Natural killer cell (primary cell): ENCODE data around the gene CNKSR2. TPM values are rescaled to one million over a fixed set of nuclear protein-coding genes. Genes with fewer than 3 reads are reported as not detected.

Source experiments
- ATAC-seq, 3 donors: fragments of 150-1000 bp in 2 of 3; fragments of 200-7000 bp in 1 of 3; cut with Tn5 transposase; 1 replicate in 1 of 3; 2 replicates in 2 of 3; pipeline ENCODE4 v1.10.0; 2021; ENCODE audit warnings: mild to moderate bottlenecking in 2 of 3, moderate library complexity in 2 of 3
- DNase-seq, 2 donors: peaks; one replicate each; pipeline versions ENCODE4 v3.0.0 to v3.0.0-alpha.2; 2013 to 2021; ENCODE audit warnings: mixed read lengths in 1 of 2
- H3K27ac ChIP-seq: one replicate; pipeline ENCODE4 v1.5.1; 2013; ENCODE audit warnings: mild to moderate bottlenecking, low read length
- H3K27me3 ChIP-seq: one replicate; pipeline ENCODE4 v1.6.1; 2013; ENCODE audit warnings: low read length; ENCODE audit not compliant: control insufficient read depth, insufficient read depth
- H3K36me3 ChIP-seq: one replicate; pipeline ENCODE4 v1.6.1; 2013; ENCODE audit warnings: low read length; ENCODE audit not compliant: control insufficient read depth, insufficient read depth
- H3K4me1 ChIP-seq: one replicate; pipeline ENCODE4 v1.6.1; 2013; ENCODE audit warnings: low read length; ENCODE audit not compliant: control insufficient read depth, insufficient read depth
- H3K4me3 ChIP-seq: one replicate; pipeline ENCODE4 v1.5.1; 2013; ENCODE audit warnings: low read length
- H3K9me3 ChIP-seq: one replicate; pipeline ENCODE4 v1.6.1; 2013; ENCODE audit warnings: low read length; ENCODE audit not compliant: control insufficient read depth, insufficient read depth
- H3K27ac Mint-ChIP-seq, 2 donors: one replicate each; pipeline ENCODE4 v1.8.0; 2022; ENCODE audit warnings: mild to moderate bottlenecking in 2 of 2, mixed read lengths in 2 of 2, moderate library complexity in 1 of 2
- H3K27me3 Mint-ChIP-seq, 2 donors: one replicate each; pipeline ENCODE4 v1.8.0; 2022; ENCODE audit warnings: low read depth in 2 of 2, mixed read lengths in 2 of 2
- H3K36me3 Mint-ChIP-seq: one replicate; pipeline ENCODE4 v1.8.0; 2022; ENCODE audit warnings: mixed read lengths
- H3K4me1 Mint-ChIP-seq, 2 donors: one replicate each; pipeline ENCODE4 v1.8.0; 2022; ENCODE audit warnings: mixed read lengths in 2 of 2
- H3K4me3 Mint-ChIP-seq: one replicate; pipeline ENCODE4 v1.8.0; 2022; ENCODE audit warnings: mild to moderate bottlenecking, moderate library complexity, mixed read lengths
- H3K9me3 Mint-ChIP-seq, 2 donors: one replicate each; pipeline ENCODE4 v1.8.0; 2022; ENCODE audit warnings: mixed read lengths in 2 of 2
- CTCF ChIP-seq: fragments of 200-600 bp; IDR thresholded peaks from one replicate; pipeline ENCODE4 v1.8.0; 2022; ENCODE audit warnings: antibody characterized with exemption
- WGBS: methylation state at CpG from one replicate; pipeline ENCODE4 v1.1.7; 2013; ENCODE audit warnings: missing lambda C conversion rate; ENCODE audit not compliant: insufficient coverage; 5-methylcytosine and 5-hydroxymethylcytosine counted together
- intact Hi-C: fragments of 100-400 bp; cut with micrococcal nuclease; formaldehyde crosslinking; loops from one replicate; pipeline ENCODE4 v1.14.2; 2022
- total RNA-seq, 4 donors: library from RNA; stranded (reverse); fragments of 120-200 nt in 1 of 4; gene quantifications; one replicate each; pipeline versions ENCODE4 v1.2.3 to v1.2.4, GENCODE V29; 2013 to 2022

Gene CNKSR2
- 1 to 10 TPM; 1.8 to 2.2 (median 1.8) TPM for total RNA-seq
- 13.0 TPM for total RNA-seq (2013)

GRCh38 chrX:21374163-21374993 lies at the start of gene CNKSR2:
Gene CNKSR2, plus strand, starts transcription at chrX:21374418. Its CDS starts 480 bp downstream, at chrX:21374898.
- Mint-ChIP-seq H3K4me3 (peak within 1 kb of the TSS; percentile 80), H3K27me3 (peaks cover 5 to 9% of the 10 kb centered on the region in 2 donors), H3K27ac (peak within 1 kb of the TSS in 1 of 2 donors; percentile 74), H3K4me1 (no peaks in the 10 kb centered on the region), H3K36me3 (no peaks in the 10 kb centered on the region), H3K9me3 (no peaks in the 10 kb centered on the region)
- peaks cover 5% of the 10 kb centered on the region for H3K4me1 ChIP-seq
- under 1% methylated on average over 94 of the region's 94 CpGs for WGBS
- peak; percentile 67 to 71 (median 67) for ATAC-seq
- H3K27me3 ChIP-seq, result no peaks in the 10 kb centered on the region
- peak within 1 kb of the TSS; percentile 19 for H3K27ac ChIP-seq
- H3K36me3 ChIP-seq, result no peaks in the 10 kb centered on the region
- H3K4me3 ChIP-seq, result peak within 1 kb of the TSS; percentile 54
- DNase-seq, result peak; percentile 35 to 78
- H3K9me3 ChIP-seq, result no peaks in the 10 kb centered on the region
- intact Hi-C loops, result no loop called here
- TF ChIP-seq CTCF, result no peak

- no peaks in the 10 kb centered on the region for H3K36me3 ChIP-seq
- no peak for TF ChIP-seq CTCF
- H3K27ac ChIP-seq, result no peak overlapping the region
- Mint-ChIP-seq H3K27ac (no peak overlapping the region), H3K36me3 (peaks cover 17% of the 10 kb centered on the region), H3K4me1 (no peaks in the 10 kb centered on the region), H3K9me3 (peaks cover 7% of the 10 kb centered on the region in 2 donors), H3K27me3 (no peaks in the 10 kb centered on the region), H3K4me3 (no peak overlapping the region)
- WGBS, result no CpG with 5 or more reads among the region's 4 CpGs
- H3K9me3 ChIP-seq, result no peaks in the 10 kb centered on the region
- DNase-seq (no peak), ATAC-seq (no peak)
- no peaks in the 10 kb centered on the region for H3K27me3 ChIP-seq
- intact Hi-C loops, result no loop called here
- H3K4me3 ChIP-seq, result no peak overlapping the region
- no peaks in the 10 kb centered on the region for H3K4me1 ChIP-seq
Observed at GRCh38 chrX:21354725-21355124, 19.5 kb upstream of the CNKSR2 start.

- Mint-ChIP-seq H3K36me3 (peaks cover 12% of the 10 kb centered on the region), H3K4me1 (no peaks in the 10 kb centered on the region), H3K27ac (no peak overlapping the region), H3K9me3 (peaks cover 4 to 7% of the 10 kb centered on the region in 2 donors), H3K4me3 (no peak overlapping the region), H3K27me3 (no peaks in the 10 kb centered on the region)
- 75% methylated on average over 1 of the region's 2 CpGs for WGBS
- Histone ChIP-seq H3K9me3 (no peaks in the 10 kb centered on the region), H3K4me3 (no peak overlapping the region), H3K36me3 (no peaks in the 10 kb centered on the region), H3K27me3 (no peaks in the 10 kb centered on the region), H3K4me1 (no peaks in the 10 kb centered on the region), H3K27ac (no peak overlapping the region)
- no peak for DNase-seq
- no peak for TF ChIP-seq CTCF
- intact Hi-C loops, result no loop called here
- ATAC-seq, result no peak
Observed at GRCh38 chrX:21355831-21356230, 18.4 kb upstream of the CNKSR2 start.
